Lower leg skin (tissue), 3 donors: ENCODE data around the gene STX16.

Experiments used
- POLR2A ChIP-seq, 2 donors: fragments of 450-650 bp; IDR thresholded peaks; one replicate each; pipeline ENCODE4 v1.6.1; 2016 to 2017; ENCODE audit warnings: antibody characterized with exemption in 2 of 2, mild to moderate bottlenecking in 1 of 2, moderate library complexity in 1 of 2
- TF ChIP-seq, protein P1 (sequence below), 3 donors: fragments of 450-650 bp; IDR thresholded peaks; one replicate each; pipeline ENCODE4 v1.5.1; 2016; ENCODE audit warnings: antibody characterized with exemption in 3 of 3, mild to moderate bottlenecking in 3 of 3, moderate library complexity in 2 of 3

DNA sequence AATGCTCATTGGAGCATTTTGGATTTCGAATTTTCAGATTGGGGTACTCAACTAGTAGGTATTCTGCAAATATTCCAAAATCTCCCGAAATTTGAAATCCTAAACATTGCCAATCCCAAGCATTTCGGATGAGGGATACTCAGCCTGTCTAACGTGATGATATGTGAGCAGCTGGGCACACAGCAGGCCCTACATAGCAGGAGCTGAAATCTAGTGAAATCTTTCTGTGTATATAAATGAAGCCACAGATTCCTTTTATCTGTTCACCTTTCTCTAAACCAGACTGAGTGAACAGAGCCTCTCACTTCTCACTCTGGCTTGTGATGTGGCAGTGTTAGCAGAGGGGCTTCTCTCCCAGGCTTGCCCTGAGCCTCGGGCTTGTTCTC lies 17.8 kb downstream of the STX16 start:
- TF ChIP-seq, protein P1, sequence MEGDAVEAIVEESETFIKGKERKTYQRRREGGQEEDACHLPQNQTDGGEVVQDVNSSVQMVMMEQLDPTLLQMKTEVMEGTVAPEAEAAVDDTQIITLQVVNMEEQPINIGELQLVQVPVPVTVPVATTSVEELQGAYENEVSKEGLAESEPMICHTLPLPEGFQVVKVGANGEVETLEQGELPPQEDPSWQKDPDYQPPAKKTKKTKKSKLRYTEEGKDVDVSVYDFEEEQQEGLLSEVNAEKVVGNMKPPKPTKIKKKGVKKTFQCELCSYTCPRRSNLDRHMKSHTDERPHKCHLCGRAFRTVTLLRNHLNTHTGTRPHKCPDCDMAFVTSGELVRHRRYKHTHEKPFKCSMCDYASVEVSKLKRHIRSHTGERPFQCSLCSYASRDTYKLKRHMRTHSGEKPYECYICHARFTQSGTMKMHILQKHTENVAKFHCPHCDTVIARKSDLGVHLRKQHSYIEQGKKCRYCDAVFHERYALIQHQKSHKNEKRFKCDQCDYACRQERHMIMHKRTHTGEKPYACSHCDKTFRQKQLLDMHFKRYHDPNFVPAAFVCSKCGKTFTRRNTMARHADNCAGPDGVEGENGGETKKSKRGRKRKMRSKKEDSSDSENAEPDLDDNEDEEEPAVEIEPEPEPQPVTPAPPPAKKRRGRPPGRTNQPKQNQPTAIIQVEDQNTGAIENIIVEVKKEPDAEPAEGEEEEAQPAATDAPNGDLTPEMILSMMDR (IDR thresholded peaks at IDR 0.05) = no peak
- no peak for TF ChIP-seq POLR2A (IDR thresholded peaks at IDR 0.05)
